HUES6 (cell line): ENCODE measurements around the gene GIPC2.
"Not testable (repeated sequence)": the region's sequence is repeated elsewhere in the genome, so short reads cannot be mapped to it uniquely, and the experiment has no call there.

ENCODE experiments used
- H3K27ac ChIP-seq: 2 replicates; pipeline ENCODE4 v1.7.0; 2013; ENCODE audit warnings: low read depth, mild to moderate bottlenecking, low read length, inconsistent platforms
- H3K27me3 ChIP-seq: 2 replicates; pipeline ENCODE4 v1.6.1; 2013; ENCODE audit warnings: low read length; ENCODE audit not compliant: control insufficient read depth, insufficient read depth
- H3K36me3 ChIP-seq: 2 replicates; pipeline ENCODE4 v1.6.1; 2013; ENCODE audit warnings: low read length; ENCODE audit not compliant: control insufficient read depth, insufficient read depth
- H3K4me1 ChIP-seq: 2 replicates; pipeline ENCODE4 v1.6.1; 2013; ENCODE audit warnings: low read length; ENCODE audit not compliant: control insufficient read depth, insufficient read depth
- H3K4me3 ChIP-seq: 2 replicates; pipeline ENCODE4 v1.5.1; 2013; ENCODE audit warnings: low read depth, low read length
- H3K9ac ChIP-seq: one replicate; pipeline ENCODE4 v1.6.1; 2013; ENCODE audit warnings: mild to moderate bottlenecking, low read length
- H3K9me3 ChIP-seq: 2 replicates; pipeline ENCODE4 v1.6.1; 2013; ENCODE audit warnings: low read depth, low read length; ENCODE audit not compliant: control insufficient read depth, insufficient read depth

Gene GIPC2

DNA sequence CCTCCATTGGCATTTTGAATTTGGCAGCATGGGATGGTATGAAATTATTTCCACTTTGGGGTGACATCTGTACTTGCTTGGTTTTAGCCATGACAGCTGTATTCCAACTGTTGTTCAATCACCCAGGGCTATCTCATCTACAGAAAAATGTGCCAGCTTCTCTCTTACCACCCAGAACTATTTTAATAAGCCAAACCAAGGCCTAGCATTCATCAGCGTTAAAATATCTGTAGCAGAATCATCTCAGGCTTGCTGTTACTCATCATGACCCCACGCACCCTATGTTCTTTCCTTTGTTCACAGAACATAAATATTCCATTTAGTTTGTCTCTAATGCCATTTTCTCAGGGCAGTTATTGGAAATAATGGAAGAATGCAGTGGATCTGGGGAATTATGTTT is 49.8 kb downstream of the GIPC2 start:
- Histone ChIP-seq H3K4me3 (no peak overlapping the region), H3K4me1 (no peaks in the 10 kb centered on the region), H3K36me3 (no peaks in the 10 kb centered on the region), H3K27me3 (no peaks in the 10 kb centered on the region), H3K27ac (no peak overlapping the region), H3K9me3 (no peaks in the 10 kb centered on the region), H3K9ac (no peak overlapping the region)

DNA sequence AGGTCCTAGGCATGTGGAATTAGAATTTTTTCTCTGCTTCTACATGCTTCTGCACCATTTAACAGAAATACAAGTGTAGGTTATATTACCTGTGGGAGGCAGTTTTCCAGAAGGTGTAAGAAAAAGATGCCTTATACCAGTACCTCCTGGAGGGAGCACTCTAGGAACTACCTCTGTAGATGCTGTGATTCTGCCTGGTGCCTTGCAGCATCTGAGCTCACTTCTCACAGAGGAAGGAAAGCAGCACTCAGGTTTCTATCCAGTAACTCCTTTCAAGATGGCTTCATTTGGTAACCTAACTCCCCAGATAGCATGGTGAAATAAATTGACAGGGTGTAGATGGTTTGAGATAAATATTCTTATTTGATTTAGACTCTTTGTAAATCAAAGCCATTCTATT is 50.3 kb downstream of the GIPC2 start:
- no peak overlapping the region for H3K27ac ChIP-seq
- no peaks in the 10 kb centered on the region for H3K9me3 ChIP-seq
- H3K27me3 ChIP-seq = no peaks in the 10 kb centered on the region
- peaks cover 1% of the 10 kb centered on the region; the same call in 1 of the 2 replicates for H3K4me1 ChIP-seq
- no peak overlapping the region for H3K9ac ChIP-seq
- no peak overlapping the region for H3K4me3 ChIP-seq
- H3K36me3 ChIP-seq = no peaks in the 10 kb centered on the region

DNA sequence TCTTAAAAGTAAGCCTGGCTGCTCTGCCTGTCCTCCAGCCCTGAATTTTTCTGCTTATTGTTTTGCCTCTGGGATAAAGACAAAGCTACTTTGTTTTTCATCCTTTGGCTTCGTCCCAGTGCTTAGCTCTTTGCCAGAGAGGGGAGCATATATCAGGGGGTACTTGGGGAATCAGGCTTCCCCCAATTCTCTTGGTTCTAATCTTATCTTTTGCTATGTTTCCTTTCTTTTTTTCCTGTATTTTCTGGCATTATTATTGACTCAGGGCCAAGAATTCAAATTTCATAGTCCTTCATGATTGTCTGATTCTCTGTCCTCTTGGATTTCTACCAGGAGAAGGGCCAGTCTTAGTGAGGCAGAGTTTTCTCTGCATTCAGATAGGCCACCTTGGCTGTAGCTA is 51.2 kb downstream of the GIPC2 start:
- Histone ChIP-seq H3K9ac (no peak overlapping the region), H3K27me3 (no peaks in the 10 kb centered on the region), H3K27ac (no peak overlapping the region), H3K4me1 (peaks cover 11% of the 10 kb centered on the region; the same call in 1 of the 2 replicates), H3K4me3 (no peak overlapping the region), H3K9me3 (no peaks in the 10 kb centered on the region), H3K36me3 (no peaks in the 10 kb centered on the region)

DNA sequence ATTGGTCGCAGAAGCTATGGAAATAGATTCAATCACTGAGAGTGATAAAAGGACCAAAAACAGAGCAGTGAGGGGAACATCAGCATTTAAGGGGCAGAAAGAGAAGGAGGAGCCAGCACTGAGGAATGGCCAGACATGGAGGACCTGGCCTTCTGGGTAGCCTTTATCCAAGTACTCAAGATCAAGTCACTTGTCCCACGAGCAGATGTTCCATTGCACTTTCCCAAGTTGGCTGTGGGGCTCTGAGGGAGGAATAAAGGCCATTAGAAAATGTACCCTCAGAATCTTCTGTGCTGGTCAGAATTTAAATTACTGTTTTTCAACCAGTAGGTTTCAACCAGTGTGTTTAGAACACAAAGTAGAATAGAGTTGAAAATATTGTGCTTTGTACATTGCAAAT is 55.3 kb downstream of the GIPC2 start:
- Histone ChIP-seq H3K9ac (no peak overlapping the region), H3K4me1 (peaks cover 12% of the 10 kb centered on the region; the same call in 1 of the 2 replicates), H3K4me3 (no peak overlapping the region)

DNA sequence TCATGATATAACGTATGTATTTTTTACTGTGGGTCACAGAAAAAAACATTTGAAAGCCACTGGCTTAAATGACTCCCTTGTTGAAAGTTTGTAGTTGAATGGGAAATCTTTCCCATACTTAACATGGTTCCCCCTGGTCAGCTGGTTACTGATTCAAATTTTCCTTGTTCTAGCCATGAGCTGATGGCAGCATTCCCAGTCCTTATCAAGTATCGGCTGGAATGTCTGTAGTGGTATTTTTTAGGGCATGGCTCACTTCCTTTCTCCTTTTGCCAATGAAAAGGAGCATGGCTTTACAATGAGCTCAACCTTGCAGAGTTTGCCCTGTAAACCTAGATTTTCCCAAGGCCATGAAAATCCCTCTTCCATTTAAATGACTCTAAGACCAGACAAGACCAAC is 55.7 kb downstream of the GIPC2 start:
- Histone ChIP-seq H3K4me3 (no peak overlapping the region), H3K27ac (peak overlapping the region; percentile 23; the same call in 1 of the 2 replicates), H3K9me3 (no peaks in the 10 kb centered on the region), H3K9ac (no peak overlapping the region), H3K4me1 (peaks cover 12% of the 10 kb centered on the region; the same call in 1 of the 2 replicates), H3K27me3 (no peaks in the 10 kb centered on the region), H3K36me3 (no peaks in the 10 kb centered on the region)

More for the DNA sequence above, 55.3 kb downstream of the GIPC2 start:
- no peaks in the 10 kb centered on the region for H3K36me3 ChIP-seq
- H3K27me3 ChIP-seq = no peaks in the 10 kb centered on the region
- H3K27ac ChIP-seq = no peak overlapping the region
- H3K9me3 ChIP-seq = no peaks in the 10 kb centered on the region

DNA sequence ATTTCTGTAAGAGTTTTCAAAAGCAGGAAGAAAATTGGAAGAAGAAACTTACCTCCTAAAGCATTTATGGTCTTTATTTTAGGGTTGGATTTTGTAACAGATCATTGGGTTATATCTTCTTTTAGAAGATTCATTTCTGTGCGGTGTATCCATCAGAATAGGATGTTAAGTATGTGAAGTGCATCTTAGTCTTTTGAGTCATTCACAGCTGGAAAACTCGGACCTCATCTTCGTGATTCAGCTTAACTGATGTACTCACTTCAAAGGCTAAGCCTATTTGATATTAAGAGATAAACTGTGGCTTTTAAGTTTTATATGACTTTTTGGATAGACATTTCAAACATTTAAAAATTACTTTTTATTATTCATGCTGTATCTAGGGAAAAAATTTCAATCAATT is 56.3 kb downstream of the GIPC2 start:
- H3K9me3 ChIP-seq = no peaks in the 10 kb centered on the region
- no peaks in the 10 kb centered on the region for H3K36me3 ChIP-seq
- no peak overlapping the region for H3K9ac ChIP-seq
- H3K4me1 ChIP-seq = peaks cover 12% of the 10 kb centered on the region; the same call in 1 of the 2 replicates
- H3K4me3 ChIP-seq = no peak overlapping the region
- H3K27ac ChIP-seq = peak overlapping the region; percentile 23; the same call in 1 of the 2 replicates
- H3K27me3 ChIP-seq = no peaks in the 10 kb centered on the region

DNA sequence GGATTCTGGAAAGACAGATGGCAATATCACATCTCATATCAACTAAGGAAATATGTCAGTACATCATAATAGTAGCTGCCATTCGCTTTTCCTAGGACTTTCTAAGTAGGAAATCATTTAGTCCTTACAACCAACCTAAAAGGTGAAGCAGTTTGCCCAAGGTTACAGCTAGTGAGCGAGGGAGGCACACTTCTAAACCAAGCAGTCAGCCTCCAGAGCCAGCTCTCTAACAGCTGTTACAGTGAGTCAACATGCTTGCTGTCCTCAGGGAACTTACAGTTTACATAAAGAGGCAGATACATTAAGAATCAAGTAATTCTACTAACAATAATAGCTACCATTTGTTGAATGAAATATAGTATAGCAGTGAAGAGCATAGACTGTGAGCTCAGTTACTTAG is 57.1 kb downstream of the GIPC2 start:
- Histone ChIP-seq H3K9me3 (no peaks in the 10 kb centered on the region), H3K4me3 (no peak overlapping the region), H3K4me1 (peaks cover 12% of the 10 kb centered on the region; the same call in 1 of the 2 replicates), H3K36me3 (no peaks in the 10 kb centered on the region), H3K27ac (no peak overlapping the region), H3K27me3 (no peaks in the 10 kb centered on the region), H3K9ac (no peak overlapping the region)

DNA sequence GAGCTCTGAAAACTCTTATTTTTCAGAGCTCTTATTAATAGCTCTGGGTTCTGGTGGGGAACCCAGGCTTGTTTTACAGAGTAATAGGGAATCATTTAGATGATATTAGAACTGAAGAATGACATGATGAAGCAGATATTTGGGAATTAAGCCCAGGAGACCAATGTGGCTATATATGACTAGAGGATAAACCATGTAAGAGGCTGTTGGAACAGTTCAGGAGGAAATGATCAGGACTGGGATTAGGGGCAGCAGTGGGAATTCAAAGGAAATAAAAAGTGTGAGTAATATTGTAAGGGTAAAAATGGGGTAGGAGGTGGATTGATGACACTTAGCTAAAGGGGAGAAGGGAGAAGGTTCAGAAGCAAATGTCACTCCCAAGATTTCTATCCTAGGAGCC is 58.6 kb downstream of the GIPC2 start:
- no peaks in the 10 kb centered on the region for H3K36me3 ChIP-seq
- H3K27ac ChIP-seq = no peak overlapping the region
- no peak overlapping the region for H3K4me3 ChIP-seq
- no peaks in the 10 kb centered on the region for H3K27me3 ChIP-seq
- no peaks in the 10 kb centered on the region for H3K9me3 ChIP-seq
- peaks cover 12% of the 10 kb centered on the region; the same call in 1 of the 2 replicates for H3K4me1 ChIP-seq
- H3K9ac ChIP-seq = no peak overlapping the region

DNA sequence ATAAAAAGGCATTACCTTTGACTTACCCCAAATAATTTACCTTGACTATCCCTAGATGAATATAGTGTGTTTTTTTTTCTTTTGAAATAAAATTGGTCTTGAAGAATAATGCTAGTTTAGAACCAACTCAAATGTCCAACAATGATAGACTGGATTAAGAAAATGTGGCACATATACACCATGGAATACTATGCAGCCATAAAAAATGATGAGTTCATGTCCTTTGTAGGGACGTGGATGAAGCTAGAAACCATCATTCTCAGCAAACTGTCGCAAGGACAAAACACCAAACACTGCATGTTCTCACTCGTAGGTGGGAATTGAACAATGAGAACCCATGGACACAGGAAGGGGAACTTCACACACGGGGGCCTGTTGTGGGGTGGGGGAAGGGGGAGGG is 63.9 kb downstream of the GIPC2 start:
- H3K27ac ChIP-seq, H3K4me1 ChIP-seq, H3K9ac ChIP-seq, H3K4me3 ChIP-seq, H3K36me3 ChIP-seq, H3K9me3 ChIP-seq, H3K27me3 ChIP-seq: not testable (repeated sequence)

DNA sequence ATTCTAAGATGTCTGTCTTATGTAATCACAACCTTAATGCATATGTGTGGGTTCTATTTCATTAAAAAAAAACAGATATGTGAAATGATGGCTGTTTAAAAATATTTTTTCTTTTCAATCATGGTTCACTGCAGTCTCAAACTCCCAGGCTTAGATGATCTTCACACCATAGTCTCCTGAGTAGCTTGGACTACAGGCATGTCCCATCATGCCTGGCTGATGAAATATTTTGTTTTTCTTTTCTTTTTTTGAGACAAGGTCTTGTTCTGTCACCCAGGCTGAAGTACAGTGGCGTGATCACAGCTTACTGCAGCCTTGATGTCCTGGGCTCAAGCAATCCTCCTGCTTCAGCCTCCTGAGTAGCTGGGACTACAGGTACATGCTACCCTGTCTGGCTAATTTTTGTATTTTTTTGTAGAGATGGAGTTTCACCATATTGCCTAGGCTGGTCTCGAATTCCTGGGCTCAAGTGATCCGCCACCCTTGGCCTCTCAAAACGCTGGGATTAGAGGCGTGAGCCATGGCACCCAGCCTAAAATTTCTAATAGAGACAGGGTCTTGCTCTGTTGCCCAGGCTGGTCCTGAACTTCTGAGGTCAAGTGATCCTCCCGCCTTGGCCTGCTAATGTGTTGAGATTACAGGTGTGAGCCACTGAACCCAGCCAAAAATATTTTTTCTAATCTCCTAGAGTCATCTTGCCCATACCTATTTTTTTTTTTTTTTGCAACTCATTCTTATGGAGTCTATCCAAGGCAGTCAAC is 67.6 kb downstream of the GIPC2 start:
- Histone ChIP-seq H3K9me3 (no peaks in the 10 kb centered on the region), H3K4me3 (no peak overlapping the region), H3K4me1 (no peaks in the 10 kb centered on the region), H3K27me3 (no peaks in the 10 kb centered on the region), H3K27ac (no peak overlapping the region), H3K36me3 (no peaks in the 10 kb centered on the region), H3K9ac (no peak overlapping the region)

DNA sequence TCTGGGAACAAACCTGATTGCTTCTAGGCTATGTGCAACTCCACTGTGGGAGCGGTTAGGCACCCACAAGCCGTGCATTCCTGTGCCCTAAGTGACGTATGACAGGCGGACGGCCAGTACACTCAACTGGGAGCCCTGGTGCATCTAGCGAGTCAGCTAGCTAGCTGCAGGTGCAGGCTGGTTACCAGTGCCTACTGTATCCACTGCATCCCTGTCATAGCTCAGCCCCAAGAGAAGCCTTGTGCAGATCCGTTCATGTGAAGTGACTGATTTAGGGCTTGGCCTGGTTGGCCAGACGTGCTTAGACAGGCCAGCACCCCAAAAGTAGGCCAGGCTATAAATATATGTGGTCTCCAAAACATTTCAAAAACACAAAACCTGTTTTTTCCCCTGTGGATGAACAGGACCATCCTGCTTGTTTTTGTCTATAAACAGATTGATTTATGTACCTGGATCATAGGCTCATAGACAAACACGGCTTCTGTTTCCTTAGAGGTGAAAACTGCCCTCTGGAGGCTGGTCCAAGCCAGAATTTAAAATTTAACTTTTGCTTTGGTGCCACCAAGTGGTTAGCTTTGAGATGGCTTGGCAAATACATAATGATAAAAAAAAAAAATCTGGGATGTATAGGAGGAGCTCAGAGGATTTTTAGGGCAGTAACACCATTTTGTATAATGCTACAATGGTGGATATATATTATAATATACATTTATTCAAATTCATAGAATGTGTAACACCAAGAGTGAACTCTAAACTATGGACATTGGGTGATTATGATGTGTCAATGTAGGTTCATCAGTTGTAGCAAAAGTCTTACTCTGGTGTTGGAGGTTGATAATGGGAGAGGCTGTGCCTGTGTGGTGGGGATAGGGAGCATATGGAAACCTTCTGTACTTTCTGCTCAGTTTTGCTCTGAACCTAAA is 68.5 kb downstream of the GIPC2 start:
- H3K4me3 ChIP-seq = no peak overlapping the region
- H3K36me3 ChIP-seq = no peaks in the 10 kb centered on the region
- H3K9ac ChIP-seq = no peak overlapping the region
- H3K27me3 ChIP-seq = no peaks in the 10 kb centered on the region
- no peaks in the 10 kb centered on the region for H3K9me3 ChIP-seq
- no peak overlapping the region for H3K27ac ChIP-seq
- no peaks in the 10 kb centered on the region for H3K4me1 ChIP-seq
